ENCODE results near the gene GPC5.
"Not testable (repeated sequence)": the region's sequence is repeated elsewhere in the genome, so short reads cannot be mapped to it uniquely, and the experiment has no call there.

GPC5 gene

DNA sequence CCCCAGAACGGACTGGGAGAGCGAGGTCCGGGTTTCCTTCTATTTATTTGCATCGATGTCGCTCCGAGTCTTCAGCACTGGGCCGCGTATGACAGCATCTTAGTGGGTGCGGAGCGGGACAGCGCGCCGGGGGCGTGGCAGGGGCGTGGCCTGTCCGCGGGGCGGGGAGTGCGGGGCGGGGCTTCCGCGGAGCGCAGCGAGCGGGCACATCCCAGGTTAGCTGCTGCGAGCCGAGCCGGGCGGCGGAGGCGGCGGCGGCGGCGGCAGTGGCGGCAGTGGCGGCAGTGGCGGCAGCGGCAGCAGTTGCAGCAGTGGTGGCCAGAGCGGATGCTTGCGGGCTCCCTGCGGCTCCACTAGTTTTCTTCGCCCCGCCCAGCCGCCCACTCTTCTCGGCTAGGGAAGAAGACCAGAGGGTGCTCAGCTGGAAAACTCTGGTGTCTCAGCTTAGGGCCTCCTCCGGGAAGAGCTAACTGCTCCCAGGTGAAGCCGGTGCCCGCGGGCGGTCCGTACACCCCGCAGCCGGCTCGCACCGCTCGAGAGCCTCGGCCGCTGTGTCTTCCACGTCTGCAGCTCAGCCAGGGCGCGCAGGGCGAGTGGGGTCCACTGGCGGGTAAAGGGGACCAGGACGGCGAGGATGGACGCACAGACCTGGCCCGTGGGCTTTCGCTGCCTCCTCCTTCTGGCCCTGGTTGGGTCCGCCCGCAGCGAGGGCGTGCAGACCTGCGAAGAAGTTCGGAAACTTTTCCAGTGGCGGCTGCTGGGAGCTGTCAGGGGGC is at the start of gene GPC5:
GPC5 (plus strand) TSS at position 209 of the 776 bp plus-strand sequence.
- peak; percentile 86 to 87 for DNase-seq

DNA sequence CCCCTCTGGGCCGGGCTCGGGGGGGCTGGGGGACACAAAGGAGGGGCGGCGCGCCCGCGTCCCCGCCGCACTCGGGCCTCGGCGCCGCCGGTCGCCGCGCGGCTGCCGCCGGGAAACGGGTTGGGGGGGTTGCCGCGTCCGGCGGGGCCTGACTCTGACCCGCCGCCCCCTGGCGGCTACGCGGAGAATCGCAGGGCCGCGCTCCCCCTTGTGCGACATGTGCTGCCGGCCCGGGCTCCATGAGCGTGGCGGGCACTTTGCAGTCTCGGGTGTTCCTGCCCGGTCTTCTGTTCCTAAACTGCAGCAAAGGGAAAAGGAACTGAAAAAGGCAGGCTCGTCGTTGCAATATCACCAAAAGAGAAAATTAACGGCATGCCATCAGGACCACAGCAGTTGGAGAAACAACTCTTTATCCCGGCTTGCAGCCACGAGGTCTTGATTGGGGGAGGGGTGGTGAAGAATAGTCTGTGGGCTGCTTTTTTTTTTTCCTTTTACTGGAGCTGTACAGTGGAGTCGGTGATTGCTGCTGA is 49.5 kb upstream of the GPC5 start:
- peak; percentile 87 to 90 for DNase-seq

DNA sequence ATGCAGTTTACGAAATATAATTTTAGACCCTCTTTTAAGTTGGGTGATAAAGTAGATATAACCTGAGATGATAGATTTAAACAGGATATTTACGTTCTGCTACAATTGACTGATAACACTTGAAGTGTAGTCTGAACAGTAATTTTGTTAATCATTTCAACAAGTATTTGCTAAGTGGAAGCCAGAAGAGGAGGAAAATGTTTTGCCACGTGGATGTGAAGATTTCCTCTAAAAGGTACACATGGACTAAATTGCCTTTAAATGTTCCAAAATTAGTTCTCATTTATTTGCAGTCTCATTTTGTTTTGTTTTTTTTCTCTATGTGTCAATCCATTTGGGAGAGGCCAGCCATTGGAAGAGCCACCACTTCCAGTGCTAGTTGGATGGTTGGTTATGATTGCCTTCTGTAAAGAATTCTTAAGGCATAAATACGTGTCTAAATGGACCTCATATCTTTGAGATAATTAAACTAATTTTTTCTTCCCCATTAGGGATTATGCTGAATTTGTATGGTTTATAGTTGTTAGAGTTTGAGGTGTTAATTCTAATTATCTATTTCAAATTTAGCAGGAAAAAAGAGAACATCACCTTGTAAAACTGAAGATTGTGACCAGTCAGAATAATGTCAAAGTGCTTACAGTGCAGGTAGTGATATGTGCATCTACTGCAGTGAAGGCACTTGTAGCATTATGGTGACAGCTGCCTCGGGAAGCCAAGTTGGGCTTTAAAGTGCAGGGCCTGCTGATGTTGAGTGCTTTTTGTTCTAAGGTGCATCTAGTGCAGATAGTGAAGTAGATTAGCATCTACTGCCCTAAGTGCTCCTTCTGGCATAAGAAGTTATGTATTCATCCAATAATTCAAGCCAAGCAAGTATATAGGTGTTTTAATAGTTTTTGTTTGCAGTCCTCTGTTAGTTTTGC is 48.2 kb upstream of the GPC5 start:
- no peak for DNase-seq

DNA sequence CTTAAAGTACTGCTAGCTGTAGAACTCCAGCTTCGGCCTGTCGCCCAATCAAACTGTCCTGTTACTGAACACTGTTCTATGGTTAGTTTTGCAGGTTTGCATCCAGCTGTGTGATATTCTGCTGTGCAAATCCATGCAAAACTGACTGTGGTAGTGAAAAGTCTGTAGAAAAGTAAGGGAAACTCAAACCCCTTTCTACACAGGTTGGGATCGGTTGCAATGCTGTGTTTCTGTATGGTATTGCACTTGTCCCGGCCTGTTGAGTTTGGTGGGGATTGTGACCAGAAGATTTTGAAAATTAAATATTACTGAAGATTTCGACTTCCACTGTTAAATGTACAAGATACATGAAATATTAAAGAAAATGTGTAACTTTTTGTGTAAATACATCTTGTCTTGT is 47.3 kb upstream of the GPC5 start:
- no peak for DNase-seq

DNA sequence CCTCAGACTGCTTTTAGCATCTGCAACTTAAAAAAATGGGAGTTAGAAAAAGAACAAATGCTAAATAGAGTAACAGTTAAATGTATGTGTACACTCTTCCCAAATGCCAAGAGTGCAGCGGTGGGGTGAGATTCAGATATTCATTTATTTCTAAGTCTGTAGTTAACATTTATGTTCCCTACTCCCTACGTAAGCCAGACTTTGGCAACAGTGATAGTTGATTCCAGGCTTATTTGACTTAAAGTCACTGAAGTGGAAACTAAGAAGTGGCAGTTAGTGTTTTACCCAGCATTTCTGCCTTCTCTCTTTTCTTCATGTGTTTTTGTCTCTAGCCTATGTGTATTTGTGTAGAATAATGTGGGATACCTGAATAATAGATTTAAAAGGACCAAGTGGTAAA is 46.4 kb upstream of the GPC5 start:
- no peak for DNase-seq

DNA sequence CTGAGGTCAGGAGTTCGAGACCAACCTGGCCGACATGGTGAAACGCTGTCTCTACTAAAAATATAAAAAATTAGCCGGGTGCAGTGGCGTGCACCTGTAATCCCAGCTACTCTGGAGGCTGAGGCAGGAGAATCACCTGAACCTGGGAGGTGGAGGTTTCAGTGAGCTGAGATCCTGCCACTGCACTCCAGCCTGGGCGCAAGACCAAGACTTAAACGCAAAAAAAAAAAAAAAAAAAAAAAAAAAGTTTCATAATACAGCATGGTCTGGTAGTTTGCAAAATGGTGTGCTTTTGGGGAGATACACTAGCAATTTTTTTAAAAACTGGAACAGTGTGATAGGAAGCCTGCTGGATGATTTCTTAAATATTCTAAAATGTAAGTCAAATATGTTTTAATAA is 45.5 kb upstream of the GPC5 start:
- DNase-seq, result not testable (repeated sequence)

DNA sequence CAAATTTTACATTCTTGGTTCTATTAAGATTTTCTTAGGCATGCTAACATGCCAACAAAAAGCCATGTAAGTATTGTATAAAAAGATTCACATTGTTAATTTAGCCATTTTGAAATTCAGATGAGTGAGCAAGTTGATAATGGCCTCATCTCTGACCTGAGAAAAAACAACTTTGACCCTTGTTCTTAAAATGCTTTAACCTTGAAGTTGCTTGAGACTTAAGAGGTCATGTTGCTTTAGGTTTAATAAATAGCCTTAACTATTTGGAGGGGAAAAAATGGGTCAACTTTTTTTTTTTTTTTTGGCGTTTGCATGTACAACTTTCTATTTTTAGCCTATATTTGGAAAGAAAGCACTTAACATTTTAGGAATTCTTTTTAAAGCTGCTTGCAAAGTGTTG is 44.9 kb upstream of the GPC5 start:
- no peak for DNase-seq

DNA sequence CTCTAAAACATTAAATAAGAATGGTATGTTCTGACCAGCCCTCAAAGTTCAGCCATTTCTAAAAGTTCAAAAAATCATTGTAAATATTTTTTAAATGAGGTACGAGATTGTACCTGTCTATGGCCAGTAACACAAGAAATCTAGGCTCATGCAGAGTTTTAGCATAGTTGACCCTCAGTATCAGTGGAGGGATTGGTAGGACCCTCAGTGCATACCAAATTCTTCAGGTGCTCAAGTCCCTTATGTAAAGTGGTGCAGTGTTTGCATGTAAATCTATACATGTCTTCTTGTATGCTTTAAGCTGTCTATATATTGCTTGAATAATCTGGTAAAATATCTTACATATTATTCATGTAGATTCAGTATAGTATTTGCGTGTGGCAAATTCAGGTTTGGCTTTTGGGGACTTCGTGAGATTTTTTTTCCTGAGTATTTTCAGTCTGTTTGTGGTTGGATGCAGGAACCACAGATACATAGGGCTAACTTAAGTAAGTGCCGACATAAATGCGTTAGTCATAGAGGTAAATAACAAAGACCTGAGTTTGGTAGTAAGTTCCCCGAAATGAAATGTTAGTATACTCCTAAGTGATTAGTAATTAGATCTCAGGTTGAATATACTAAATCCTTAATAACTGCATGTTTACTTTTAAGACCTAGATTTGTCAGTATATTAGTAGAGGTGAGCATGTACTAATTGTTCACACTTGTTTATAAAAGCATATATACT is 43.2 kb upstream of the GPC5 start:
- no peak for DNase-seq

DNA sequence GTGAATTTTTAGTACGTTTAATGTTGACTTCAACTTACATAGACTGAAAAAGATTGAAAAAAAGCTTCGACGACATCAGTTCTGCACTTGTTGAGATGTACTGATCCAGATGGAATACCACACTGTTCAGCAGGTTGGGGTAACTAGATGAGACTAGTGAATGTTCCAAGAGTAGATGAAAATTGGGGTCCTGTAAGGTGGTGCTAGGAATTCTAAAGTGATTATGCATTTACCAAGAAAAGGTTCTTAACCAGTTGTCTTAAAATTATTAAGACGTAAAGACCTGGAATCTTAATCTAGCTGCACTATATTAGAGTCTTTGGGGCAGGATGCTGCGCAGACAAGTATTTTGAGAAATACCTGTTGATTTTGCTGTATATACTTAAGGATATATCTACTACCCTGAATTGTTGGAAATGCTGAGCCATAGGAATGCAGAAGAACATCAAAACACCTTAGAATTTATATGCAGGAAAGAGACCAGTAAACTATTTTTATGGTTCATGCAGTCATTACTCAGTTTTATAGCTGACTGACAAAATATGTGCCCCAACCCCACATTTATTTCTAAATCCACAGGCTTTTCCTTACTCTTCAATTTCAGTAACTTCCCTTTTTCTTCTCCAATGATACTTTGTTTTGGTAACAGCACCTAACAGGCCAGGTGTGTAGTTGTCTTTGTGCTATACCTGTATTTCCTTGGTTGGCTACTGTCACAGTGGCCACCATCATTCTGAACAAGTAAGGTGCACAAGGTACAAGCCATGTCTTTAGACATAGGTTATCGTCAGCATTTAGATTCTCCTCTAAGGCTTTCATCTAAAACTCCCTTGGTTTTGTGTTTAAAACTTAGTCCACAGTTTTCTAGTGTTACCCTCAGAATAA is 42.4 kb upstream of the GPC5 start:
- DNase-seq, result no peak

DNA sequence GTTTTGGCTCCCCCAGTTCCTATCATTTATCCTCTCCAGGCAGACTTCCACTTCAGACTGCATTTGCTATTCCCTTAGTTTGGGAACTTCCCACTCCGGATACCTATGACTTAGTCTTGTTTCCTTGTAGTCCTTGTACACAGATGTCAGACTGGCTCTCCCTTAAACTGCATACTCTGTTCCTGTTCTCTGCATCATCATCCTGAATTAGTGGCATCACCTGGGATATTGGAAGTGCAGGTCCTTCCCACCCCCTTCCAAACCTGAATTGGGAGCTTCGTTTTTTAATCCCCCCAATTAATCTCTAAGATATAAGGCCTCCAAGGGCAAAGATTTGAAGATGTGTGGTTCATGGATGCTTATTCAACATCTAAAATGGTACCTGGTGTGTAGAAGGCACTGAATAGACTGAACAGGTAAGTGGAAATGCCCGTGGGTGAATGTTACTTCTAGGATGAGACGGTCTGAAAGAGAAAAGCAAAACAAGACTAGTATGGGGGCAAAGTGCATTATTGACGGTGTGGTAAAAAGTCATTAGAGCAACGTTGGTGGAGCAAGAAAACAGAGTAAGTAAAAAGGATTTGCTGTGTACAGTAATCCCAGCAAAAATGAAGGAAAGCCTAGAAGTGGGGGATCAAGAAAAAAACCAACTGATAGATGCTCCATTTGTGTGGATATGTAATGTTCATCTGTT is 41.4 kb upstream of the GPC5 start:
- DNase-seq, result no peak

DNA sequence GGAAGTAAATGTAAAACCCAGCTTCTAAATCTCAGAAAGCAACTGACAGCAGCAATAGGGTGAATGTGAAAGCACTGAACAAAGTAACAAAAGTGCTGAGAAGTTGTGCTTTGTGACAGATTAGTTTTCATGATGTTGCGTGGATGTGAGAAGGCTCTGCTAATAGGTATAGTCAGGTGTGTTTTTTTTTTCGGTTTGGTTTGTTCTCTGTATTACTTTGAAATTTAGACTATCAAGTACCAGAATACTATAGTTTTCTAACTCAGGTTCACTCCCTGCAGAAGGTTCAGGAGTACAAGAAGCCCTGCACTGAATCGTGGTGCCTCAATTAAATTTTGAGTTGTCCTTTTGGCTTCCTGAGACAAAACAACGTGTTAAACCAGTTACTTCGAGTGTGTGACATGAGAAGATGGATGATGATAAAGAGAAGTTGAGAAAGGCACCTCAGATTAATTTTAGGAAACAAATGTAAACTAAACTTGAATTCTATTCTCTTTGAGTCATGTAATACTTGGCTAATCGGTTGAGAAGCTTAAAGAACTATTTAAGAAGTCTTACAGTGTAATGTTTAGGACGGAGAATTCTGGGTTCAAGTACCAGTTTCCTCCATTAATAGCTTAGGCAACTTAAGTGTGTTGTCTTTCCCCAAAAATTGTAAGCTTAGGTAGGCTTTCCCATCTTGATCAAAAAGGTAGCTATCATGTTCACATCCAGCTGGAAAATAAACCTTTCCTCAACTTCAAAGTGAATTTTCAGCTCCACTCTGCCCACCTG is 40.6 kb upstream of the GPC5 start:
- no peak for DNase-seq

DNA sequence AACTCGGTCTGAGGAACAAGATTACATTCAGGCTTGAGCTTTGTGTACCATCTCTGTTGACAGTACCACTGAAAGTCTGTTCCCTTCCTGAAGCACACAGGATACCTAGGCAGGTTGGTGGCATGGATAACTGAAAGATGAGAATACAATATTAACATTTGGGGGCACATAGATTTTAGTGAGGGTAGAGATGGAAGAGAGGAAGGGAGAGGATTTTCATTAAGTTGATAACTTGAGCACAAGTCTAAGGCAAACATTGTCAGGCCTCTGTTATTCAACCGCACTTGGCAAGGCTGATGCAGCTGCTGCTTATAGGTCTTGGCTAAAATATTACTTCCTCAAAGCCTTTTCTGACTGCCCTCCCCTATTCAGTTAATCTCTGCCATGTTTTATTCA is 40.0 kb upstream of the GPC5 start:
- DNase-seq, result no peak

DNA sequence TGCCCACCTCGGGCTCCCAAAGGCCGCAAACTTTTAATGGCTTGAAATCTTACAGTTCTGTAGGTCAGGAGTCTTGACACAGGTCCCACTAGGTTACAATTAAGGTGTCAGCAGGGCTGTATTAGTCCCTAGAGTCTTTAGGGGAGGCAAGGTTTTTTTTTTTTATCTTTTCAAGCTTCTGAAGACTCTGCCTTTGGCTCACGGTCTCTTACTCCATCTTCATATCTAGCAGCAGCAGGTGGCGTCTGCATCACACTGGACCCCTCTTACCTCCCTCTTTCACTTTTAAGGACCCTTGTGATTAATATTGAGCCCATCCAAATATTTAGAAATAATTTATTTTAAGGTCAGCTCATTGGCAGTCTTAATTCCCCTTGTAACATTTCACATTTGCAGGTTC is 39.3 kb upstream of the GPC5 start:
- no peak for DNase-seq

DNA sequence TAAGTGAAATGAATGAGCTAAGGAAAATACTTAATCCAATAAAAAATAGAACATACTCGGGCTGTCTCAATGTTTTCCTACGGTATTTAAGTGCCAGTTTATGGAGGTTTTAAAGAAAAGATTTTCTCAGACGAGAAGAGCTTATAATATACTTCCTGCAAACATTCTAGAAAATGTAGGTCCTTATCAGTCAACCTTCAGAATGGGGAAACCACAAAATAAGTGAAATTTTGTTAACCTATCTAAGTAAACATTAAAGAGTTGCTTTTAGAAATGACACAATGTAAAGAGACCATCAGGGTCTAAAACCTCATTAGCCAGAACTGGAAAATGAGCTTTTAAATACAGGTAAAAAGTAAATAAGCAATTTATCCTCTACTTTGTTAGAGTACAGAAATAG is 38.8 kb upstream of the GPC5 start:
- DNase-seq, result no peak

DNA sequence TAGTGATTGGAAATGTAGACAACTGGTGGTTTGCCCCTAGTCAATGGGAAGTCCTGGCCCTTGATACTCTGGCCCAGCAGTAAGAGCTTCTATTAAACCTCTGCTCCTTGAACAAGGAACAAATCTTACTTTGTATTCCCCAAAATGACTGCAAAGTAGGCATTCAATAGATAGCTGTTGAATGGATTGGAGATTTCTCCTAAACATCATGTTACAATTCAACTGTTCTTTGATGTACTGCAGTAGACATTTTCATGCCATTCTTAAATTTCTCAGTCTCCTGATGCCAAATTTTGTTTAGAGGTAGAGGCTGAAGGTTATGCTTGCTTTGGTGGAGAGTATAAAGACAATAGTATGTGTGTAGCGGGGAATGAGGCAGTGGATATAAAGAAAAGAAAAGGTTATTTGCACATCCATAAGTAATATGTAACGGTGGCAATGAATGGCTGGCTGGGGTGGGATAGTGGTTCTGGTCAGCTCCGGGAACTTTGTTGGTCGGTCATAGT is 38.1 kb upstream of the GPC5 start:
- no peak for DNase-seq

DNA sequence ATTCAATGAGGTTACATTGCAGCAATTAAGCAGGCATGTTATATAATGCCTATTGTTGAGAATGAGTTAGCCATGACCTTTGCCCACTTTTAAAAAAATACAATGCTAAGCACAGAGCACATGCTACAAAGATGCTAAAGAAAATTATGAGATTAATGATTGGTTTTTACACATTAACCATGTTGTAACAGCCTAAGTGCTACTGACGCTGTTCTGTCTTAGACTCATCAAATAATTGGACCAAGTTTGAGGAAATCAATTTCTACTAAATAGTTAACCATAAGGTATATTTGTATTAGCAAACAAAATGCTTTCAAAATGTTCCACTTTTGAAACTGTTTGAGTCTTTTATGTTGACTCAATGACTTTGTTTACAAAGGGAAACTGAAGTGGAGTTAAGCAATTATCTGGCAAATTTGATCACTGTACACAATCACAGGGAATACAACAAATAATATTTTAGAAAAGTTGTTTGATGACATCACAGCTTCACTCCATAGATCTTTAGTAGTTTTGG is 36.6 kb upstream of the GPC5 start:
- no peak for DNase-seq

DNA sequence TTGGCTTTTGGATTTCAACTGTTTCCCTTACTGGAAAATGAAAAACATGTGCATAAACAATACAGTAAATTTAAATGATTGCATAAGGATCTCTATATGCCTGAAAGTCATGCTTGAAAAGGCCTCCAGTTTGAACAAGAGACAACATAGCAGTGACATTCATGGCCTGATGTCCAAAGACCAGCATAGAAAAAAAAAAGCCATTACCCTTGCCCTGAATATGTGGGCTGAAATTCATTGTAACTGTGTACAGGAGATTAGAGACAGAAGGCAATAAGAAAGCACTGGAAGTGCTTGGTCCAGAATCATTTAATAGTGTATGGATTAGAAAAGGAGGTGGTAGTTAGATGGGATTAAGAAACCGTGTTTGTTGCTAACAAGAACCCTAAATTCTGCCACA is 35.5 kb upstream of the GPC5 start:
- DNase-seq, result no peak

DNA sequence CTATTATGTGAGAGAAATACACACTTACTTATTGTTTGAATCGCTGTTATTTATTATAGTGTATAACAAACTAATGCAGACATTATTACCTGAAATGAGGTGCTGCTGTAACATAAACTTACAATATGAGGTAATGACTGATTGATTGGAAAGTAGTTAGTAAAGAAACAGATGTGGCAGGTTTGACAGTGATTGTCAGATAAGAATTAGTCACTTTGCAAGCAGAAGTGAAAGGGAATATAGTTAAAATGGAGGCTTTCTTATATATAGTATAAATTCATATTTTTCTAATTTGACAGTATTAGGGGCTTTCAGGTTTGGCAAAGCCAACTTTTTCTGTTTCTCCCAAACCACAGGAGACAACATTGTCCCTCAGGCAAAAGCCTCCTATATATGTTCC is 30.3 kb upstream of the GPC5 start:
- no peak for DNase-seq

DNA sequence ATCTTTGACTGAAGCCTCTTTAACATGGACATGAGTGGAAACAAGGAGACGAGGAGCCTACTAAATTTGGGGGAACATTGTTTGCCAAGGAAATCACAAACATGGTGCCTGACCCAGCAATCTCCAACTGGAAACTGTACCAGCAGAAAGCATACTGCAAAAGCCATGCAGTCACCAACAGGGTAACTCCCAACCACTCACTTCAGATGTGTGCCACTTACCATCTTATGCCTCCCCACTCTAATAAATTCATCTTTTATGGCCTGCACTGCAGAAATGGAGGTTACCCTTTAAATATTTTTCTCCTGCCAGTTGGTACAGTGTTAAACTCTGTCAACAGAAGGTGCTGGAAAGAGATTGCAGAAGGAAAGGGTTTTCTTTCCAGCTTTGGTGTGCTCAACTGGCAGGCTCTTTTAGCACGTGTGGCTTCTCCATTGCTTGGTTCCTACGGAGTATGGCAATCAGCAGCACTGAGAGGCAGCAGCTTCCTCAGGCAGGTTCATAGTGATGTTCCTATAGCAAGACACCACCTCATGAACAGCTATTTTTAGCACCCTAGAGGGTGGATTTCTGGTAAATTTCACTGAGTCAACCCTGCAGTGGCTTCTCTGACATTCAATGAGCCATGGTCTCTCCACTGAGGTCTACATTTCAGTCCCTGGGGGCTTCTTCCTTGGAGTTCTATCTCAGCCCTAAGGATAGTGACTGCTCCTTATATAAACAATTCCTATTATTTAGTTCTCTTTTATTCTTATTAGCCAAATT is 29.6 kb upstream of the GPC5 start:
- DNase-seq, result no peak

DNA sequence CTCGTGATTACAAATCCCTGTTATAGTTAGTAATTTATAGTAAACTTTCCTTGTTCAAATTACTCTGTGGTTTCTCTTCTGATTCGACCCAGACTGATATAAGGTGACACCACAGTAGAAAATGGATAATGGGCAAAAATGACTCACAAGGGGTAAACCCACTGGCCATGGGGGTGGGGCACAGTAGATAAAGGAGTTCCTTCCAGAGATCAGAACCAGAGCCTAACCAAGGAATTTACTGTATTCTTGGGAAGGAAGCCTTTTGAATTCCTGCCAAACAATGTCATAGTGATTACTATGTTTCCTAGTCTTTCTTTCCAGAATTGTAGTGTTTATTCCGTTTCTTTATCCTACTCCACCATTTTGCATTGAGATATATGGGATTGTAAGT is 29.0 kb upstream of the GPC5 start:
- DNase-seq, result no peak
